HL-60 (cell line): ENCODE data around the gene HEATR1.

ENCODE experiments used
- DNase-seq, 2 experiments: peaks; one replicate each; pipeline ENCODE4 v3.0.0-alpha.2; 2010 to 2020; ENCODE audit warnings: low read depth in 1 of 2, low spot score in 1 of 2
- H3K27ac ChIP-seq: fragments of 250-450 bp; sonication (Bioruptor Pico); replicated peaks from 2 replicates; pipeline ENCODE4 v1.5.1; 2020; ENCODE audit warnings: mild to moderate bottlenecking, moderate library complexity
- H3K27me3 ChIP-seq: fragments of 250-450 bp; sonication (Bioruptor Pico); 2 replicates; pipeline ENCODE4 v1.5.1; 2021; ENCODE audit warnings: mild to moderate bottlenecking, moderate library complexity; ENCODE audit not compliant: insufficient read depth, poor library complexity, severe bottlenecking
- H3K4me3 ChIP-seq: replicated peaks from 2 replicates; pipeline ENCODE4 v1.5.1; 2011; ENCODE audit warnings: mild to moderate bottlenecking, control low read depth, low read length; ENCODE audit not compliant: insufficient read depth
- GABPA ChIP-seq: IDR thresholded peaks from 2 replicates; pipeline ENCODE4 v1.6.1; 2012; ENCODE audit warnings: low read depth
- POLR2AphosphoS5 ChIP-seq: IDR thresholded peaks from 2 replicates; pipeline ENCODE4 v1.6.1; 2012; ENCODE audit warnings: low read depth
- SPI1 ChIP-seq: IDR thresholded peaks from 2 replicates; pipeline ENCODE4 v1.6.1; 2012; ENCODE audit warnings: low read depth, mild to moderate bottlenecking, borderline replicate concordance
- TF ChIP-seq, protein P1 (sequence below): IDR thresholded peaks from one replicate; pipeline ENCODE4 v1.5.1; 2011; ENCODE audit warnings: low read length, control low read depth, inconsistent platforms; ENCODE audit not compliant: insufficient read depth
- TF ChIP-seq, protein P2 (sequence below): IDR thresholded peaks from 2 replicates; pipeline ENCODE4 v1.6.1; 2012; ENCODE audit warnings: low read depth; ENCODE audit not compliant: insufficient replicate concordance

HEATR1 gene

DNA sequence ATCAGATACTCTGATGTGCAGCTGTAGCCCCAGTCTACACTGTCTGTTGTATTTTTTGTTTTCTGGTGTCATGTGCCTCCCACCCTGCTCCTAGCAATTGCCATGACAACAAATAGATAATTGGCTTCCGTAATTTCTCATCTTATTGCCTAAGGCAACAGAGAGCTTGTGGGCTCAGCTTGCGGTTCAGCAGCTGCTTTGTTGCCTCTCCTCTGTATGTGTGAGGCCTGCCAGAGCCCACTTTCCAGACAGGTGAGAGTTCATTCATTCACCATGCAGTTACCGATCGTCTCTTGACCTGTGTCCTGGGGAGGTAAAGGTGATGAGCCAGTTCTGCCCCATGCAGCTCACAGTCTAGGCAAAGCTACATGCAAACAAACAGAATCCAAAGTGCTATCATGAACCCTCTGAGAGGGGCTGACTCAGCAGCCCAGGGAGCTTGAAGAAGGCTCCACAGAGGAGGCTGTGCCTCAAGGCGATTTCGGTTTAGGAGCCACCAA lies 68.6 kb downstream of the HEATR1 start:
- Histone ChIP-seq H3K27me3 (no peaks in the 10 kb centered on the region), H3K4me3 (no peak overlapping the region), H3K27ac (no peak overlapping the region)
- no peak for TF ChIP-seq SPI1
- TF ChIP-seq, protein P1, sequence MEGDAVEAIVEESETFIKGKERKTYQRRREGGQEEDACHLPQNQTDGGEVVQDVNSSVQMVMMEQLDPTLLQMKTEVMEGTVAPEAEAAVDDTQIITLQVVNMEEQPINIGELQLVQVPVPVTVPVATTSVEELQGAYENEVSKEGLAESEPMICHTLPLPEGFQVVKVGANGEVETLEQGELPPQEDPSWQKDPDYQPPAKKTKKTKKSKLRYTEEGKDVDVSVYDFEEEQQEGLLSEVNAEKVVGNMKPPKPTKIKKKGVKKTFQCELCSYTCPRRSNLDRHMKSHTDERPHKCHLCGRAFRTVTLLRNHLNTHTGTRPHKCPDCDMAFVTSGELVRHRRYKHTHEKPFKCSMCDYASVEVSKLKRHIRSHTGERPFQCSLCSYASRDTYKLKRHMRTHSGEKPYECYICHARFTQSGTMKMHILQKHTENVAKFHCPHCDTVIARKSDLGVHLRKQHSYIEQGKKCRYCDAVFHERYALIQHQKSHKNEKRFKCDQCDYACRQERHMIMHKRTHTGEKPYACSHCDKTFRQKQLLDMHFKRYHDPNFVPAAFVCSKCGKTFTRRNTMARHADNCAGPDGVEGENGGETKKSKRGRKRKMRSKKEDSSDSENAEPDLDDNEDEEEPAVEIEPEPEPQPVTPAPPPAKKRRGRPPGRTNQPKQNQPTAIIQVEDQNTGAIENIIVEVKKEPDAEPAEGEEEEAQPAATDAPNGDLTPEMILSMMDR, result no peak
- TF ChIP-seq GABPA, result no peak
- no peak for TF ChIP-seq POLR2AphosphoS5
- TF ChIP-seq, protein P2, sequence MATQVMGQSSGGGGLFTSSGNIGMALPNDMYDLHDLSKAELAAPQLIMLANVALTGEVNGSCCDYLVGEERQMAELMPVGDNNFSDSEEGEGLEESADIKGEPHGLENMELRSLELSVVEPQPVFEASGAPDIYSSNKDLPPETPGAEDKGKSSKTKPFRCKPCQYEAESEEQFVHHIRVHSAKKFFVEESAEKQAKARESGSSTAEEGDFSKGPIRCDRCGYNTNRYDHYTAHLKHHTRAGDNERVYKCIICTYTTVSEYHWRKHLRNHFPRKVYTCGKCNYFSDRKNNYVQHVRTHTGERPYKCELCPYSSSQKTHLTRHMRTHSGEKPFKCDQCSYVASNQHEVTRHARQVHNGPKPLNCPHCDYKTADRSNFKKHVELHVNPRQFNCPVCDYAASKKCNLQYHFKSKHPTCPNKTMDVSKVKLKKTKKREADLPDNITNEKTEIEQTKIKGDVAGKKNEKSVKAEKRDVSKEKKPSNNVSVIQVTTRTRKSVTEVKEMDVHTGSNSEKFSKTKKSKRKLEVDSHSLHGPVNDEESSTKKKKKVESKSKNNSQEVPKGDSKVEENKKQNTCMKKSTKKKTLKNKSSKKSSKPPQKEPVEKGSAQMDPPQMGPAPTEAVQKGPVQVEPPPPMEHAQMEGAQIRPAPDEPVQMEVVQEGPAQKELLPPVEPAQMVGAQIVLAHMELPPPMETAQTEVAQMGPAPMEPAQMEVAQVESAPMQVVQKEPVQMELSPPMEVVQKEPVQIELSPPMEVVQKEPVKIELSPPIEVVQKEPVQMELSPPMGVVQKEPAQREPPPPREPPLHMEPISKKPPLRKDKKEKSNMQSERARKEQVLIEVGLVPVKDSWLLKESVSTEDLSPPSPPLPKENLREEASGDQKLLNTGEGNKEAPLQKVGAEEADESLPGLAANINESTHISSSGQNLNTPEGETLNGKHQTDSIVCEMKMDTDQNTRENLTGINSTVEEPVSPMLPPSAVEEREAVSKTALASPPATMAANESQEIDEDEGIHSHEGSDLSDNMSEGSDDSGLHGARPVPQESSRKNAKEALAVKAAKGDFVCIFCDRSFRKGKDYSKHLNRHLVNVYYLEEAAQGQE, result no peak
- DNase-seq, result no peak

DNA sequence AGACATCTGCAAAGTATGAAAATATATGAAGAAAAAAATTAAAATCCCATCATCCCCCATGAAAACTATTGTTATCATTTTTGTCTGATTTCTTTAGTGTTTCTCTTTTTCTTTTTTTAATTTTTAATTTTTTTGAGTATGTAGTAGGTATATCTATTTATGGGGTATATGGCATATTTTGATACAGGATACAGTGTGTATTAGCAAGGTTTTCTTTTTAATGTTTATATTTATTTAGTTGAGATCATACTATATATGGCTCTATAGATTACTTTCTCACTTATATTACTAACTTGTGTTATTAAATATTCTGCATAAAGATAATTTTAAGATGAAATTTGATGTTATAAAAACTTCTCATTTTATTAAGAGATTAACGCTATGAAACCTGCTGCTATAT lies 69.1 kb downstream of the HEATR1 start:
- no peak overlapping the region for H3K4me3 ChIP-seq
- H3K27ac ChIP-seq, result no peak overlapping the region
- TF ChIP-seq, protein P1, result no peak
- TF ChIP-seq, protein P2, result no peak
- TF ChIP-seq SPI1 (no peak), POLR2AphosphoS5 (no peak), GABPA (no peak)
- no peaks in the 10 kb centered on the region for H3K27me3 ChIP-seq
- no peak for DNase-seq

DNA sequence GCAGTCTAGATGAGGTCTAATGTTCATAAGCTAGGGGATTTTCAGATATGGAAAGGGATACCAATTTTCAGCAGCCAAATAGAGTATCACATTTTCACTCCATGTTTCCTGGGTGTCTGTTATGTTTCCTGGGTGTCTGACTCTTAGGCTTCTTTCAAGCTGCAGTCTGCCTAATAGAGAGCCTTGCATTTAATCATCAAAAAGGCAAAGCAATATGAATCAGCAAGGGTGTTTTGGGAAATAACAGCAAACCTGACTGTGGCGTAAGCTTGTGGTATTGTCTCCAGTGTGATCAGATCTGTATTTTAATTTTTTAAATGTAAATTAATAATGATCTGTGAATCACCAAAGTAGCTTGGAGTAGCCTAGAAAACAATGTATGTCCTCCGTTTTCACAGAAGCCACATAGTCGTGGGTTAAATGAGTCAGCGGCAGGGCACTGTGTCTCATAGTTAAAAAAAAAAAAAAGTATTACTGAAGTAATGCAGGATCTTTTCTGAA lies 70.1 kb downstream of the HEATR1 start:
- Histone ChIP-seq H3K4me3 (no peak overlapping the region), H3K27me3 (no peaks in the 10 kb centered on the region), H3K27ac (no peak overlapping the region)
- DNase-seq, result no peak
- TF ChIP-seq, protein P2, result no peak
- no peak for TF ChIP-seq SPI1
- TF ChIP-seq POLR2AphosphoS5, result no peak
- TF ChIP-seq GABPA, result no peak
- TF ChIP-seq, protein P1, result no peak
